Stimulated activated CD8-positive, alpha-beta memory T cell treated with anti-CD3 and anti-CD28 coated beads, Interleukin-12 subunit alpha, Interleukin-12 subunit beta, amount 100 ng/mL, for 24 hours (primary cell): Measurements from ENCODE around the gene GDF2.
A peak's percentile ranks its signal among the peaks of the same experiment; 100 is the strongest.

ENCODE experiments used
- DNase-seq: peaks from one replicate; pipeline ENCODE4 v3.0.0-alpha.2; 2020; ENCODE audit errors: extremely low read depth

GDF2 gene

GRCh38 chr10:47332946-47333345 is 10.7 kb downstream of the GDF2 start:
- DNase-seq, result no peak

DNA sequence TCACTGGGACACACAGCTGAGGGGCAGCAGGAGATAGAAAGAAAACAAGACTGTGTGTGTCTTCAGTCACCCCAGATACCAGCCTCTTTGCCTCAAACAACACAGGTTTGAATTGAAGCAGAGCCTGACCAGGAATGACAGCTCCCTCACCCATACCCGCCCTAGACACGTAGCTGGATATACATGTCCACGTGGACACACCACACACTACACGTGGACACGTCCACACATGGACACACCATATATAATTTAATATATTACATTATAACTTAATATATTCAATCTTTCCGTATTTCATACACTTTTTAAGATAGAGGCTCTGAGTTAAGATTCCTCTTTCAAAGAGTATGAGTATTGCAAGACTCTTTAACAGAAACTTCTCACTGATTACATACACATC is 11.3 kb downstream of the GDF2 start:
- no peak for DNase-seq

DNA sequence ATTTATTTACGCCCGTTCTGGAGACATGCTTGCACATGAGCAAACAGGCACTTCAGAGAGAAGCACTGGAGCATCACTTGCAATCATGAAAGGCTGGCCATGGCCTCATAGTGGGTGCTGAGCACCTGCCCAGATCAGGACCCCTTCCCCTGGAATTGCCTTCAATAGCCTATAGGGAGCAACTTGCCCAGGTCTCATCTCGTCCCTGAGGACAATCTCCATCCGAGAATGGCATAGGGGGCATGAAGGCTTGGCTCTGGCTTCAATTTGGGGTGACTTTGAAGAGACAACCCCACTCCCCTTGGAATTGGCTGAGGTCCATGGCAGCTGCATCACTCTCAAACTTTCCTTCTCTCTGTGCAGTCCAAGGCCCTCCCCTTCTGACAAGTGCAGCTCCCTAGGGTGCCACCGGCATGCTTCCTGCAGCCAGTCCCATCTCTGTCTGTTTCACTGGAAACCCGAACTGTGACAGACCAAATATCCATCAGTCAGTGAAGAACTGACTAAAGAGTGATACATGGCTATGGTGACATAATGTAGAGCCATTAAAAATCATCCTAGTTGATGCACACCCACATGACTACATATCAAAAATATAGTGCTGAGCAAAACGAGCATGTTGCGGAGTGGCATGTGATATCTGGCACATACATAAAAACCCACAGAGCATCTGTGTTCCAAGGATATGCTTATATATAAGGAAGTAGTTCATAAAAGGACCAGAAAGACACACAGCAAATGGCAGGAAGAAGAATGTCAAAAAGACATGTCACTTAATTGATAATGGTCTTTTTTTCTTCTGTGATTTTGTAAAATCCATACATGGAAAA is 12.4 kb downstream of the GDF2 start:
- no peak for DNase-seq

DNA sequence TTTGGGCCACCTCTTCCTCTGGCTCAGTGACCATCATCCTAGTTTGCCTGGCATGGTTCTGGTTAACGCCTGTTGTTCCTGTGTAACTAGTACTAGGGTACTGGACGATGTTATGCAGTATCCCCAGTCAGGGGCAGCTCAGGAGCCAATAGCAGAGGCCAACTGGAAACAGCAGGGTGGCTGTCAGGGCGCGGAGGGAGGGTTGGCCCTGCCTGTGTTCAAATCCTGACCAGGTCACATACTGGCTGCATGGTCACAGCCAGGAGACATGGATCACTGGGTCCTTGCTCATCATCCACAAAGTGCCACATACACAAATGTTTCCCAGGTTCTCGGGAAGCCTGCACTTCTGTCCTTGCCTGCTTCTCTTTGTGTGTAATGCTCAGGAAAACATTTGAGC is 13.7 kb downstream of the GDF2 start:
- no peak for DNase-seq

DNA sequence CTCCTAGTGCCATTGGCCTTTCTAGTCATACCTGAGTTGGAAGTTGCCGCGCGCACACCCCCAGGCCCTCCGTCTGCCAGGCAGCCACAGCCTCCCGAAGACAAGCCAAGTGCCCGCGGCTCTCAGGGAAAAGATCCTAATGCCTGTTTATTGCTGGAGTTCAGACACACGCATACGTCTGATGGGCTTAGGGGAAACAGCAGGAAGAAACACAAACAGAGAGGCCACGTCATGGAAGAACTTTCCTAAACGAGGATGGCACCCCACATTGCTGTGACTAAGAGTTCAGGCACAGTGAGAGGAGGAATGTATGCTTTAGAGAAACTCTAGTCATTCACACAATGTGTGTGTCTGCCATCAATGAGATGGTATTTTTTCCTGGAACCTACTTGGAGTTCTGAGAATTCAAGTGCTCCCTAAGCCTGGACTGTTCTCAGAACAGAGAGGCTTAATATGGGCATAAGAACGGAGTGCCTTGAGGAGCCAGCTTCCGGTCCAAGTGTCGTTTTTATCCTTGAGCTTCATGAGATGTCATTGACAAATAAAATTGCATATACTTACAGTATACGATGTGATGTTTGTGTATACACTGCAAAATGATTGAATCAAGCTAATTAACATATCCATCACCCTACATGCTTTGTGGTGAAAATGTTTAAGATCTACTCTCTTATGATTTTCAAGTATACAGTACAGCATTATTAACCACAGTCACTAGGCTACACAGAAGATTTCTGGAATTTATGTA is 14.3 kb downstream of the GDF2 start:
- no peak for DNase-seq

- DNase-seq, result no peak
Measured at GRCh38 chr10:47337310-47337709, 15.1 kb downstream of the GDF2 start.

GRCh38 chr10:47339186-47339735 is 17.0 kb downstream of the GDF2 start:
- DNase-seq, result no peak

GRCh38 chr10:47339759-47340607 is 17.7 kb downstream of the GDF2 start:
- no peak for DNase-seq

DNA sequence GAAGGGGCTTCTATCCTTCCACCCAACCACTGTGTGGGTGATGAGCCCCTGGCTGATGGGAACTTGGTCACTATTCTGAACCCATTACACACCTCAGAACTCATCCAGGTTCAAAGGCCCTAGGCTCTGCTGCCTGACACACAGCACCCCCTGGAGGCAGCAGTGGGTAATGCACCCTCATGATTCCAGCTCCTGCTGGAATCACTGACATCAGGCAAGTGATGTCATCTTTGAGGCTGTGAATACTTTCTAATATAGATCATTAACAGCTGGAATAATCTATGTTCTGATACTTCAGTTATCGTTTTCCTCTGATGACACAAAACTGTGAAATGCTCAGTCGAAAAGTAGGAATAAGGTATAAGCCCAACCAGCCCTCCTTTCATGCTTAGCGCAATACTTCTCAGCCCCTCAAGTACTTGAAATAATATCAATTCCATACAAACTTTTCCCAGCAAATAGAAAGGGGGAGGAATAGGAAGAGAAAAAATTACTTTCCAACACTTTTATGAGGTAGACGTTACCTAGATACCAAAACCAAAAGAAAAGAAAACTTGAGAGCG is 18.4 kb downstream of the GDF2 start:
- peak; percentile 24 for DNase-seq

- DNase-seq, result no peak
Measured at GRCh38 chr10:47344996-47345870, 23.0 kb downstream of the GDF2 start.

DNA sequence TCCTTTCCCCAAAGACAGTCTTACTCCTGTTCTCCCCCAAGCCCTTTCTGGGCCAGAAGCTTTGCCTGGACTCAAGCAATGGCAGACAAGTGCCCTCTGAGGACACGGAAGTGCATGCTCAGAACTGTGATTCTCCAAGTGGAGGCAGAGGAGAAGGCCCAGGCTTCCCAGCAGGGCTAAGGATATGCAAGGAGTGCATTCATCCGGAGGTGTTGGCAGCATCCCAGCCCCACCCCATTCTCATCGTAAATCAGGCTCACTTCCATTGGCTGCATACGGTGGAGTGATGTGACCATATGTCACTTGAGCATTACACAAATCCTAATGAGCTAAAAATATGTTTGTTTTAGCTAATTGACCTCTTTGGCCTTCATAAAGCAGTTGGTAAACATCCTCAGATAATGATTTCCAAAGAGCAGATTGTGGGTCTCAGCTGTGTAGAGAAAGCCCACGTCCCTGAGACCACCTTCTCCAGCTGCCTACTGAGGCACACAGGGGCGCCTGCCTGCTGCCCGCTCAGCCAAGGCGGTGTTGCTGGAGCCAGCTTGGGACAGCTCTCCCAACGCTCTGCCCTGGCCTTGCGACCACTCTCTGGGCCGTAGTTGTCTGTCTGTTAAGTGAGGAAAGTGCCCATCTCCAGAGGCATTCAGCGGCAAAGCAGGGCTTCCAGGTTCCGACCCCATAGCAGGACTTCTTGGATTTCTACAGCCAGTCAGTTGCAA is 24.5 kb downstream of the GDF2 start:
- DNase-seq, result no peak

DNA sequence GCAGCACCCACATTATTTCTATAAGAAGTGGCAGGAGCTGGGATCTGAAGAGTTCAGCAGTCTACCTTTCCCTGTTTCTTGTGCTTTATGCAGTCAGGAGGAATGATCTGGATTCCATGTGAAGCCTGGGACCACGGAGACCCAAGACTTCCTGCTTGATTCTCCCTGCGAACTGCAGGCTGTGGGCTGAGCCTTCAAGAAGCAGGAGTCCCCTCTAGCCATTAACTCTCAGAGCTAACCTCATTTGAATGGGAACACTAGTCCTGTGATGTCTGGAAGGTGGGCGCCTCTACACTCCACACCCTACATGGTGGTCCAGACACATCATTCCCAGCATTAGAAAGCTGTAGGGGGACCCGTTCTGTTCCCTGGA is 25.0 kb downstream of the GDF2 start:
- DNase-seq, result no peak

- DNase-seq, result no peak
Measured at GRCh38 chr10:47348138-47348651, 25.9 kb downstream of the GDF2 start, which contains the start of gene RBP3. Gene RBP3 (plus strand): TSS chr10:47348363. CDS start chr10:47348485, 122 bp downstream.

DNA sequence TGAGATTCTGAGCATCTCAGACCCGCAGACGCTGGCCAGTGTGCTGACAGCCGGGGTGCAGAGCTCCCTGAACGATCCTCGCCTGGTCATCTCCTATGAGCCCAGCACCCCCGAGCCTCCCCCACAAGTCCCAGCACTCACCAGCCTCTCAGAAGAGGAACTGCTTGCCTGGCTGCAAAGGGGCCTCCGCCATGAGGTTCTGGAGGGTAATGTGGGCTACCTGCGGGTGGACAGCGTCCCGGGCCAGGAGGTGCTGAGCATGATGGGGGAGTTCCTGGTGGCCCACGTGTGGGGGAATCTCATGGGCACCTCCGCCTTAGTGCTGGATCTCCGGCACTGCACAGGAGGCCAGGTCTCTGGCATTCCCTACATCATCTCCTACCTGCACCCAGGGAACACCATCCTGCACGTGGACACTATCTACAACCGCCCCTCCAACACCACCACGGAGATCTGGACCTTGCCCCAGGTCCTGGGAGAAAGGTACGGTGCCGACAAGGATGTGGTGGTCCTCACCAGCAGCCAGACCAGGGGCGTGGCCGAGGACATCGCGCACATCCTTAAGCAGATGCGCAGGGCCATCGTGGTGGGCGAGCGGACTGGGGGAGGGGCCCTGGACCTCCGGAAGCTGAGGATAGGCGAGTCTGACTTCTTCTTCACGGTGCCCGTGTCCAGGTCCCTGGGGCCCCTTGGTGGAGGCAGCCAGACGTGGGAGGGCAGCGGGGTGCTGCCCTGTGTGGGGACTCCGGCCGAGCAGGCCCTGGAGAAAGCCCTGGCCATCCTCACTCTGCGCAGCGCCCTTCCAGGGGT is 26.6 kb downstream of the GDF2 start:
- no peak for DNase-seq

- DNase-seq, result no peak
Measured at GRCh38 chr10:47349516-47349915, 27.3 kb downstream of the GDF2 start.

- DNase-seq, result no peak
Measured at GRCh38 chr10:47349941-47350371, 27.7 kb downstream of the GDF2 start.

GRCh38 chr10:47350671-47351640 is 28.7 kb downstream of the GDF2 start:
- DNase-seq, result no peak
